AG08395 (cell line): ENCODE data around the gene PUM1.
A peak's percentile ranks its signal among the peaks of the same experiment; 100 is the strongest.
"Not testable (repeated sequence)": the region's sequence is repeated elsewhere in the genome, so short reads cannot be mapped to it uniquely, and the experiment has no call there.

Experiments
- DNase-seq: peaks from one replicate; pipeline ENCODE4 v3.0.0; 2012; ENCODE audit warnings: mixed read lengths, low spot score

PUM1 gene

GRCh38 chr1:30991862-30992606 is 73.5 kb downstream of the PUM1 start:
- no peak for DNase-seq

GRCh38 chr1:30990591-30990990 is 74.9 kb downstream of the PUM1 start:
- DNase-seq, result no peak

GRCh38 chr1:30988045-30988444 is 77.5 kb downstream of the PUM1 start:
- DNase-seq, result no peak

DNA sequence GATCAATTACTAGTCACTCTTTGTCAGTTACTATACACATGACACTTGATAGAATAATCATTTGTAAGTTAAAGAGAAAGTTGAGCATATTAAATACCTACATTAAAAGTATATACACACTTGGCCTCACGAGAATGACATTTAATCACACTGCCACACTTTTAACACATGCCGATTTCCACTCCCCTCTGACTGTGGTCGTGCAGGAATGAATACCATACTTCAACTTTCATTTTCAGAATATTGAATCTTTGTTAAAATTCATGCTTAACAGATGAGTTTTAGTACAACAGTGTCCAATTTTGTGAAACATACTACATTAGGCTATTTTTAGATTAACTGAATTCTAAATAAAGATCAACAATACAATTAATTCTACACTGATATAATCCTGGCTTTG is 78.8 kb downstream of the PUM1 start:
- DNase-seq, result peak; percentile 35

GRCh38 chr1:30984991-30985503 is 80.5 kb downstream of the PUM1 start:
- DNase-seq, result no peak

DNA sequence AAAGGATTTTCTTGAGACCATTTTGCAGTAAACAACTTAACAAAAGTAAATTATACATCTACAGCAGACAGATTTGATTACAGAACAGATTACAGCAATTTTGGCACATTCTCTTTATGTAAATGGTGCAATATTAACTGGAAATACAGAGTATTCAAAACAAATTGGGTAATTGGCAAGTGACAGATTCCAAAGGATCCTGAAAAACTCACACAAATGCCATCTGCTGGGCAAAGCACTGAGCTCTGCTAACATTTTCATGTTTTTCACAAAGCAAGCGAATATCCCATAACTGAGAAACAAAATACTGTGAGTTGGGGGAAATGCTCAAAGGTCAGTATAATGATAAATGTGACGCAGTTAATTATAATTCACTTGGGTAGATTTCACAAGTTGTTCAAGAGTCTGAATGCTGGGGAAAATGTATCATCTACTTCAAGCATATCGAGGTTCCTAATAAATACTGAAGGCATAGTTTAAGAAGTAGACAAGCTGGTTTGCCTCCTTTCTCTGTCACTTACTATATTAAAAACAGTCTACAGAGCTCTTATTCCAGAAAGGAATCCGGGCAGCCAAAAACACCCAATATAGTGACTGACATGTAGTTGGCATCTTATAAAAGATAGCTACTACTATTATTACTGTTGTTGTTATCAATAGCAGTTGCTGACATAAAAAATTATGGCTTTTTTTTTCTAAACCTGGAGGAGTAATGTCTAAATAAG is 81.2 kb downstream of the PUM1 start:
- no peak for DNase-seq

GRCh38 chr1:30982937-30983336 is 82.6 kb downstream of the PUM1 start:
- no peak for DNase-seq

DNA sequence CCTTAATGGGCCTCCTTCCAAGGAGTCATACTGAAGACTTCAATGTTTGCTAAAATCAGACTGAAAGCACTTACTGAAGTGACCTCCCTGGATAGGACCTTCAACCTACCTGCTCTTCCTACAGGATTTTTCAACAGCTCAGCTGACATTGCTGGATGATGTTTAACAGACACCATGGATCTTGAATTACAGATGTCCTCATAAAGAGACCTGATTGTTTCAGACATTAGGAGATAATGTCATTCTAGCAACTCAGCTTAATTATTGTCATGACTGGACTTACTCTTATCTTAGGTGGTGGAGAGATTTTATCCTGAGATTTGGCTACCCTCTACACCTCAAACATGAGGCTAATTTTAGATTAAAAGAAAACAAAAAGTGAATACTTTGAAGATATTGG is 83.1 kb downstream of the PUM1 start:
- no peak for DNase-seq

- no peak for DNase-seq
Observed at GRCh38 chr1:30981172-30981571, 84.3 kb downstream of the PUM1 start.

DNA sequence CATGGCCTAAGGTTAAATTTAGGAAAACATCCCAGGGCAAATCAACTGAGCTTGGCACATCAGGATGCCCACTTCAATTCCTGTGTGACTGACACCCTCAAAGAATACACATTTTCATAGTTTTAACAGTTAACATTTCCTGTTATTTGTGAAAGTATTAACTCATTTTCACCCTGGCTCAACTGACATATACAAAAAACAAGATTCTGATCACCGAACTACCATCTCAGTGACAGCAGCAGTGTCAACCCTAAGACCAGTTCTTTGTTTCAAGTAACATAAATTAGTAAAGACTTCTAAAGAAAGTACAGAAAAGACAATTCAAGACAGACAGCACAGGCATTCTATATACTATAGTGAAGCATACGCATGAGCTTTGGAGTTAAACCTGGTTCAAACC is 88.0 kb downstream of the PUM1 start:
- DNase-seq, result no peak

DNA sequence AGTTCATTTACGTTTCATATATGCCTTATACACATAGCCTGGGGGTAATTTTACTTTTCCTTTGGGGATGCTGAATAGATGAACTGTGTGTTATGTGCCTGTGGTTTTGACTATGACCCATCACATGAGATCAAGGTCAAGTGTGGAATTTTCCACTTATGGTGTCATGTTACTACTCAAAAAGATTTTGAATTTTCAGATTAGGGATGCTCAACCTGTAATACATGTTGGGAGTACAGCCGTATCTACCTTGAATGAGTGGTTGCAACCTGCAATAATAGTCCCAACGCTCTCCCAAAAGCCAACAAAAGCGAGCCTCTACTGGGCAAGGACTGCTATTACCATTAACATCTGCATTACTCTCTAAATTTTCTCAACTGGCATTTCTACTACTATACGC is 88.4 kb downstream of the PUM1 start:
- DNase-seq, result peak; percentile 14

DNA sequence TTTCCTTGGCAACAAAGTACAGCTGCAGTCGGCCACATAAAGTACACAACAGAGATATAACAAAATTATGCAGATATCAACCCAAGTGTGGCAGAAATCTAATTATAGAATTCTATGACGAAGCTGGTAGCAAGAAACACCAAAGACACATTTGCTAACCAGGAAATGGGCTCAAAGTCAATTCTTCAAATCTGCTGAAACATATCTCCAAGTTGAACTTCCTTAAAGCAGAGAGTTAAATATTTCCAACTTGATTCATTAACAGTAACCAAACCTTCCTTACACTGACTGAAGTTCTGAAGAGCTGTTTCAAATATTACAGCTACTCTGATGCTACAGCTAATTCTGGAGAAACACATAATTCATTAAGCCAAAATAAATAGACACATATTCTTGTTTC is 89.4 kb downstream of the PUM1 start:
- peak; percentile 43 for DNase-seq

DNA sequence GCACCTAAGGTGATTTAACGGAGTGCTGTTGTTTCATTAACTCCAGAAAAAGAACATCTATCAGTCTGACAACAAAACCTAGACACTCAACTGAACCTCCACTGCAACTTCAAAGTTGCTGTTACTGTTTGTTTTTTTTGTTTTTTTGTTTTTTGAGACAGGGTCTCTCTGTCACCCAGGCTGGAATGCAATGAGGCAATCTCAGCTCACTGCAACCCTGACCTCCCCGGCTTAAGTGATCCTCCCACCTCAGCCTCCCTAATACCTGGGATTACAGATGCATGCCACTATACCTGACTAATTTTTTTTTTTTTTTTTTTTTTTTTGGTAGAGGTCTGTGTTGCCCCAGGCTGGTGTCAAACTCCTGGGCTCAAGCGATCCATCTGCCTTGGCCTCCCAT is 90.3 kb downstream of the PUM1 start:
- no peak for DNase-seq

GRCh38 chr1:30974536-30974935 is 91.0 kb downstream of the PUM1 start:
- DNase-seq, result no peak

- not testable (repeated sequence) for DNase-seq
Observed at GRCh38 chr1:30972349-30972748, 93.2 kb downstream of the PUM1 start.

DNA sequence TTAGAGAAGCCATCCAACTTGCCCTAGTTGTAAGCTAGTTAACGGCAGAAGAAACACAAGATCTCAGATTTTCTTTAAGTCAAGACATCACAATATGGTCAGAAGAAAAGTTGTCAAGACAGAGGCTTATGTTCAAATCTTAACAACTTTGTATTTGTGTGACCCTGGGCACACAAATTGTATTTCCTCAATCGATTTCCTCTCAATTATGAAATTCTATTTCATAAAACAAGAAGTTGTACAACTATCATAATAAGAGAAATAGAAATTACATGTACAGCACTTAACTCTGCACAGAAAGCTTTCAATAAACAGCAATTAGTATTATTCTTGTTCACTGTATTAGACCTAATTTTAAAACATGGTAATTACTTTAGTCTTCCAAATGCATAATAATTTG is 94.0 kb downstream of the PUM1 start:
- DNase-seq, result no peak

- DNase-seq, result no peak
Observed at GRCh38 chr1:30969903-30970302, 95.6 kb downstream of the PUM1 start.

DNA sequence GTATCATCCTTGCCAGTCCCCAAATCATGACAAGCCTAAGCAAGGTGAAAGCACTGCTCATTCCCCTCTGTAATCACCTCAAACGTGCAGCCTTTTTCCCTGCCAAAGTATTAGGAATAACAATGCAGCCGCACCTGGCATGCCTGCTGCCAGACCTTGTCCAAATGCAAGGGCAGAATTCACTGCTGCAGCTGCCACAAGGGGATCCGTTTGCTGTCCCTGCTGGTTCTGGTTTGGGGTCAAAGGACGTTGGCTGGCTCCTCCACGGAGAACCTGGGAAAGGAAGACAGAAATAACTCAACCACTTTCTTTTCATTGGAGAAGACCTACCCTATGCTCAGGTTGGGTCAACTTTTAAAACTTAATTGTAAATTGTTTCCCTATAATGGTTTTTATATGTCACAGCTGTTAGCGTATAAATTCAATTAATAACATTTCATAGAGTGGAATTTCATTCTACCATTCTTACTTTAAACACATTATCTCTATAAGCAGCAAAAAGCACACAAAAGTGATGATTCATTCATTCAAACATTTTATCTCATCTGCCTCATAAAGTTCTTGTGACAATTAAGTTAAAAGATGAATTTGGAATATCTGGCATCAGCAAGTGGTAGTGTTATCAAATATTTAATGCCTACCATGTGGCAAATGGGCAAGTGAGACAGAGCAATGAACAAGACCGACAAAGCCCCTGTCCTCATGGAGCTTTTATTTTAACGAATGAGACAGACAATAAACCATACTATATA is 97.1 kb downstream of the PUM1 start:
- DNase-seq, result no peak

- DNase-seq, result peak; percentile 42
Observed at GRCh38 chr1:30966690-30967369, 98.7 kb downstream of the PUM1 start.

DNA sequence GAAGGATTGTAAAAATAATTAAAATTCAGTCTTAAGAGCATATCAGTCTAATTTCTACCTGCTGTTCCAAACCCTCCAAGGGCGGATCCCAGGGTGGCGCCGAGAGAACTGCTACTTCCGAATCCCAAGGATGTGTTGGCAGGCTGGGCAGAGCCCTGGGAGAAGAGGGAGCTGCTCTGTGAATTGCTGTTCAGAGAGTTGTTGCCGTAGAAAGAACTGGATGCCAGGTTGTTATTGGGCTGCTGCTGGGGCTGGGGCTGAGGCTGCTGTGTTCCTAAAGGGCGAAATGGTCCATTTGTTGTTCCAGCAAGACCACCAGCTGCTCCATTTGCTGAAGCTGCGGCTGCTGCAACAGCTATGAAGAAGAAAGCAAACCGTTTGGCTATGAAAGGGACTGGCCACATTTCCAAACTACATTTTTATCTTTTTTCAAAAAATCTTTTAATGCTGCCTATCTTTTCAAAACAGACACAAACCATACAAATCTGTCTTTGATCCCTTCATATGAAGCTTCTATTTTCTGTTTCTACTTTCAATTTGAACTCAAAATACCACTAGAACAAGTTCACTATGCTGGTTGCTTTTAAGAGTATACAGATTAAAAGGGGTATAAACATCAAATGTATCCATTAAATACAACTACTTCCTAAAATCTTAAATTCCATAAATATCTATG is 99.5 kb downstream of the PUM1 start:
- DNase-seq, result no peak

DNA sequence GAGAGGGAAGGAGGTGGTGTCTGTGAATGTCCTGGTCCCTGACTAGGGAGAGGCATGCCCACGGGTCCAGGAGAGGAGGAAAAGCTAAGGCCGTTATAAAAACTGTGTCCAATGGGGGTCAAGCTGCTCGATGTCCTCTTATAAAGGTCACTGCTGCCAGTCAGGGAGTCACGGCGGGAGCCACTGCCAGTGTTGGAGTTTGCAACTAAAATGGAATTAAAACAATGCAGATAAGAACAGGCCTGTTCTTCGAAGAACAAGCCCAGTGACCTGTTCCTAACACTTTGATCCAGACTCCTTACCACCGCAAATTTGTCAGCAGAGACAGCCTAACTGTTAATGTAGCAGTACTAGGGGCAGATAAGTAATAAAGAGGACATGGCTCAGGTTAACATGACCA is 100.8 kb downstream of the PUM1 start:
- no peak for DNase-seq
